C4-2B (cell line): ENCODE measurements around the gene OR5C1.

Experiments used
- CTCF ChIP-seq: fragments of 450-650 bp; conservative IDR thresholded peaks from 2 replicates; pipeline ENCODE4 v1.5.1; 2017; ENCODE audit warnings: mild to moderate bottlenecking
- ZFX ChIP-seq: fragments of 450-650 bp; IDR thresholded peaks from 2 replicates; pipeline ENCODE4 v1.6.1; 2017

- TF ChIP-seq CTCF: no peak
- no peak for TF ChIP-seq ZFX
These were observed 33.9 kb upstream of the OR5C1 start for GRCh38 chr9:122754825-122755224.
